Liver (tissue), 3 donors: ENCODE measurements around the gene ADARB1.

ENCODE experiments used
- ATF3 ChIP-seq: IDR thresholded peaks from 2 replicates; pipeline ENCODE4 v1.6.1; 2016; ENCODE audit warnings: antibody characterized with exemption
- CTCF ChIP-seq: fragments of 150-350 bp; IDR thresholded peaks from 2 replicates; pipeline ENCODE4 v1.5.1; 2017; ENCODE audit warnings: improper control_type of control experiment, low read depth, low read length; ENCODE audit not compliant: missing input control
- JUND ChIP-seq, 2 donors: IDR thresholded peaks; 2 replicates each; pipeline ENCODE4 v1.6.1; 2016; ENCODE audit warnings: antibody characterized with exemption in 2 of 2
- MAX ChIP-seq: IDR thresholded peaks from 2 replicates; pipeline ENCODE4 v1.6.1; 2016; ENCODE audit warnings: antibody characterized with exemption
- RAD21 ChIP-seq, 2 donors: IDR thresholded peaks; 2 replicates each; pipeline ENCODE4 v1.6.1; 2016; ENCODE audit warnings: antibody characterized with exemption in 2 of 2, mild to moderate bottlenecking in 2 of 2
- donor health status: healthy.
- donor health status: healthy.

GRCh38 chr21:45088116-45088515 is 13.7 kb downstream of the ADARB1 start:
- TF ChIP-seq CTCF (no peak), MAX (no peak), JUND (IDR thresholded peaks at IDR 0.05) (no peak), ATF3 (no peak), RAD21 (IDR thresholded peaks at IDR 0.05) (no peak)
